SU-DHL-6 (cell line): Measurements from ENCODE around the gene SURF2.

Experiments
- CTCF ChIP-seq: fragments of 200-600 bp; sonication (generic); IDR thresholded peaks from one replicate; pipeline ENCODE4 v1.5.1; 2017; ENCODE audit warnings: antibody characterized with exemption, mild to moderate bottlenecking, low read length, moderate library complexity; ENCODE audit not compliant: insufficient read depth, poor library complexity, severe bottlenecking
- EZH2phosphoT487 ChIP-seq: fragments of 200-600 bp; sonication (generic), shearing (Covaris generic); conservative IDR thresholded peaks from 2 replicates; pipeline ENCODE4 v1.6.1; 2018; ENCODE audit warnings: mild to moderate bottlenecking, antibody characterized with exemption, low read length, moderate library complexity, mixed read lengths

DNA sequence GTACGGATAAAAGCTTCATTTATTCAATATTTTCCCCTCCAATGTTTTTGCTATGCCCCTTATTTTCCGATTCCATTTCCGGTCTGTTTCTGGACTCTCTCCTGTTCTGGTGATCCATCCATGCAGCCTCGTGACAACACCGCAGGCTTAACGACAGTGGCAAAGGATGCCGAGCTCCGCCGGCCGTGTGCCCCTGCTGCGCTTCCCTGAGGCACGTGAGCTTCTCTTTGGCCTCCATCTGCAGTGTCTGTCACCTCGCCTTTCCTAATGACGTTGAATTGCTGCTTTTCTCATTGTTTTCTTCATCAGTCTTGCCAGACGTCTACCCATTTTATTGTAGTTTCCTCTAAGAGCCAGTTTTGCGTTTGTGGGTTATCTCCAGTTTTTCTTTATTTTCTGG, 49.0 kb upstream of the SURF2 start:
- TF ChIP-seq CTCF: no peak
- TF ChIP-seq EZH2phosphoT487: no peak
